C4-2B (cell line): ENCODE measurements around the gene NFKBIL1.

Source experiments
- ZFX ChIP-seq: fragments of 450-650 bp; IDR thresholded peaks from 2 replicates; pipeline ENCODE4 v1.6.1; 2017
- TF ChIP-seq, protein P1 (sequence below): fragments of 450-650 bp; conservative IDR thresholded peaks from 2 replicates; pipeline ENCODE4 v1.5.1; 2017; ENCODE audit warnings: mild to moderate bottlenecking

DNA sequence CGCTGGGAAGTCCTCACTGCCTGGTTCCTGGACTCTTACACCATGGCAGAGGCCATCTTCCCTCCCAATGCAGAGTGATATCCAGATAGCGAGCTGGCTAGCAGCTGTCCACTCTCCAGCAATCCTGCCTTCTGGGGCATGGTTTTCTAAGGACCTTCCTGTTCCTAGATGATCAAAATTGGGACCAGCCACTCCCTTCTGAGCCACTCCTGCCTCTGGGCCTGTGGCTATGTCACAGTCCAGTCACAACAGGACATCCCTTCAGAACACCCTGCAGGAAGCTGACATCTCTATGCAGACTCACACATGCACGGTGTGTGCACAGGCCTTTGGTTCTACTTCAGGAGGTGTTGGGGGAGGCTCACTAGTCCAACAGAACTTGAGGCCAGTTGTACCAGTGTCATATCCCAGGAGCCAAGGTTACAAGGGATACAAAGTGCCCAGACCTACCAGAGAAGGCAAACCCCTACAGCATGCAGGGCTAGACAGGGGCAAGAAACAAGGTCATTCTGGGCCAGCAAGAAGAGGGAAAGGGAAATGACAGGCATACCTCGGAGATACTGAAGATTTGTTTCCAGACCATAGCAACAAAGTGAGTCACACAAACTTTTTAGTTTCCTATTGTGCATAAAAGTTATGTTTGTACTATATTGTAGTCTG, 21.3 kb upstream of the NFKBIL1 start:
- TF ChIP-seq, protein P1, sequence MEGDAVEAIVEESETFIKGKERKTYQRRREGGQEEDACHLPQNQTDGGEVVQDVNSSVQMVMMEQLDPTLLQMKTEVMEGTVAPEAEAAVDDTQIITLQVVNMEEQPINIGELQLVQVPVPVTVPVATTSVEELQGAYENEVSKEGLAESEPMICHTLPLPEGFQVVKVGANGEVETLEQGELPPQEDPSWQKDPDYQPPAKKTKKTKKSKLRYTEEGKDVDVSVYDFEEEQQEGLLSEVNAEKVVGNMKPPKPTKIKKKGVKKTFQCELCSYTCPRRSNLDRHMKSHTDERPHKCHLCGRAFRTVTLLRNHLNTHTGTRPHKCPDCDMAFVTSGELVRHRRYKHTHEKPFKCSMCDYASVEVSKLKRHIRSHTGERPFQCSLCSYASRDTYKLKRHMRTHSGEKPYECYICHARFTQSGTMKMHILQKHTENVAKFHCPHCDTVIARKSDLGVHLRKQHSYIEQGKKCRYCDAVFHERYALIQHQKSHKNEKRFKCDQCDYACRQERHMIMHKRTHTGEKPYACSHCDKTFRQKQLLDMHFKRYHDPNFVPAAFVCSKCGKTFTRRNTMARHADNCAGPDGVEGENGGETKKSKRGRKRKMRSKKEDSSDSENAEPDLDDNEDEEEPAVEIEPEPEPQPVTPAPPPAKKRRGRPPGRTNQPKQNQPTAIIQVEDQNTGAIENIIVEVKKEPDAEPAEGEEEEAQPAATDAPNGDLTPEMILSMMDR, result no peak
- no peak for TF ChIP-seq ZFX
